DMS53 (cell line): ENCODE measurements around the gene SUGCT.
A peak's percentile ranks its signal among the peaks of the same experiment; 100 is the strongest.

Source experiments
- DNase-seq: peaks from one replicate; lab custom pipeline; 2025; lab: John Stamatoyannopoulos, UW

Gene SUGCT

DNA sequence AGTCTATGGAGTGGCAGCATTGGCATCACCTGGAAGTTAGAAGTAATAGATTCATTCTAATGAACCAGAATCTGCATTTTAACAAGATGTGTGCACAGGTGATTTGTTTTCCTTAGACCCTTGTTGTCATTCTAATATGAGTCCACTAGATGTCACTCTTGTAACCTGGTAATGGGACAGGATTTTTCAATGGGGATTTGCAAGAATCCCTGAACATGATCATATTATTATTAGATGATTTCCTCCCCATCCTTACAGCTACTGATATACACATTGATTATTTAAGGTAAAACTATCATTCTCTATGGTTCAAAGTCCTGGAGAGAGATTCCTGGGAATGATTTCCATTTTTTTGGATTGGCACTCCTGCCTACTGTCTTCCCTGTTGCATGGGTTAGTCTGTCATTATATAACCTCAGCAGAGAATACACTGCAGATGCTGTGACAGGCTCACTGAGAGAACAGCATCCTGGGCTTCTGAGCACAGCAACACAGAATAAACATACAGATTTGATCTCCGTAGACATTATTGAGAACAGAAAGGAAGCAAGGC, 194.9 kb downstream of the SUGCT start:
- DNase-seq, result peak; percentile 77

DNA sequence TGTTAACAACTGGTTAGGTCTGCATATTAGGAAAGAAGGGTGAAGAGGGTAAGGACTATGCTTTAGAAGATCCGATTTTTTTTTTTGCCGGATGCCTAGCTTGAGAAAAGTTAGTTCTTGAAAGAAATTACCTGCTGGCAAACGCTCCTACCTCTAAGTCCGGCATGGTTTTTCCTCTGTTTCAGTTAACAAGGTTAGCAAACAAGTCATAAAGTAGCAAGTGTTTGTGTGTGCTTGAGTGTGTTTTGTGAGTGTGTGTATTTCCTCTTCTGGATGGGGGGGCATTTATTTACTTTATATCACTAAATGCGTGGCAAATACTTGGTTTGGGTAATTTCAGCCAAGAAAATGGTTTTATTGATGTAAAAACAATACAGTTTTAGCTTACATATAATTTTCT, 195.6 kb downstream of the SUGCT start:
- peak; percentile 65 for DNase-seq

DNA sequence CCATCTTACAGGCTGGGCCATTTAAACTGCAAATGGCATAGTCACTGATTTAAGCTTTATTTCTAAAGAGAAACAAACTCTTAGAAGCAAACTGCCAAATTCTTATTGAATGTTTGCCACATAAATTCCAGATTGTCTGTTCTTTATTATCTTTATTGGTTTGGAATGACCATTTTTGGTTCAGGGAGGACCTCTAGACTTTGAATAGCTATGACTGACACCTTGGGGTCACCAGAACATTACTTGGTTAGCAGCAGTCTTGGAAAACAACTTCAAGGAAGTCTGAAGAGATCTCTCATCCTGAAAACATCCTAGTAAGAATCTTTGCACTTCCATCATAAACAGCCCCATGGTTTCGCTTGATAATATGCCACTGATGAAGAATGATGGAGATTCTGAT, 197.1 kb downstream of the SUGCT start:
- DNase-seq, result no peak

GRCh38 chr7:40332516-40332915, 197.7 kb downstream of the SUGCT start:
- no peak for DNase-seq

DNA sequence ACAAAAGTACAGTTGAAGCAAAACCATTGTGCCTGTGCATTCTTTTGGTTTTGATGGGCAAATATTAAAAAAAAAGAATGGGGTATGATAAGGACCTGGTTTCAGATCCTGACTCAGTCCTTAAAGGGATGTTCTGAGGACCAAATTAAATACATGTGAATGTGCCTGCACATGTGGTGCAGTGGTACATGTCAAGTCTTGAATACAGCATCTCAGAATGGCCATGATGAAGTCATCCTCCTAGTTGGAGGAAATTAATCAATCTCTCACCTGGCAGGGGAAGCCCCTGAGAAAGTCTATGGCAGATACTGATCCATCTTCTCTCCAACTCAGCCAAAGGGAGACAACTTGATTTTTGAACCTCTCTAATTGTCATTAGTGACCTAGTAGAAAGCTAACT, 207.0 kb downstream of the SUGCT start:
- DNase-seq, result no peak

- DNase-seq, result no peak
Observed at GRCh38 chr7:40346554-40346953, 211.7 kb downstream of the SUGCT start.

DNA sequence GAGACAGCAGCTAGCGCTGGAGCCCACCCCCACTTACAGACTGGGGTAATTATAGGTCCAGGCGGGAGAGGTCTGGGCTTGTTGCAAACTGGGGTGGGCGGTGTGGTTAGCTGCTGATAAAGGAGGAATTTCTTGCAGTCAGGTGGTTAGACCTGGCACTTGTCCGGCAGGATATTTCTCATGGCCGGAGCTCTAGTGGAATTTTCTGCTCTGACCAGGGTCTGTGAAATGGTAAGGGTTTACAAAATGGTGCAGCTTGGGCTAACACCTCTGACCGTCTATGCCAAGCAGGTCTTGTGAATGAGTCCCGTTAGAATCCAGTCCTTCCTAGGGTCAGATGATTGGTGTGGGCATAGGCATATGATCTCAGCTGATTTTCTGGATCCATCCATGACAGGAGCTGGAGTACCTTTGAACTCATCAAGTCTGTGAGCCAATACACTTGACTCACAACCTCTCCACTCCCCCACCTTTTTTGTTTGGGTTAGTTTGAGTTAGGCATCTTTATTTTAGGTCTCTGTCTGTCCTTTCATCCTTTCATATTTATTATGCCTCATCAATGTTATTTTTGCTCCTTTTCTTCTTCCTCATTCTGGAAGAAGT, 213.4 kb downstream of the SUGCT start:
- DNase-seq, result no peak

DNA sequence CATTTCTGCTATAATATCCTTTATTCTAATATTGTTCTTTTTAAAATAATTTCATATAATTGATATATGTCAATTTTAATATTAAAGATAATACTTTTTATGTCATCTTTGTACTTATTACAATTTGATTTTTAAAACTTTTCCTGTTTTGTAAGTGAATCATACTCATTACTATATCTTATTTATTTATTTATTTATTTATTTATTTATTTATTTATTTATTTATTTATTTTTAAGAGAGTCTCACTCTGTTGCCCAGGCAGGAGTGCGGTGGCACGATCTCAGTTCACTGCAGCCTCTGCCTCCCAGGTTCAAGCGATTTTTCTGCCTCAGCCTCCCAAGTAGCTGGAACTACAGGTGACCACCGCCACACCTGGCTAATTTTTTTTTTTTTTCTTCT, 215.3 kb downstream of the SUGCT start:
- DNase-seq, result no peak

- DNase-seq, result no peak
Observed at GRCh38 chr7:40354711-40355110, 219.9 kb downstream of the SUGCT start.

GRCh38 chr7:40356312-40356711, 221.5 kb downstream of the SUGCT start:
- no peak for DNase-seq

DNA sequence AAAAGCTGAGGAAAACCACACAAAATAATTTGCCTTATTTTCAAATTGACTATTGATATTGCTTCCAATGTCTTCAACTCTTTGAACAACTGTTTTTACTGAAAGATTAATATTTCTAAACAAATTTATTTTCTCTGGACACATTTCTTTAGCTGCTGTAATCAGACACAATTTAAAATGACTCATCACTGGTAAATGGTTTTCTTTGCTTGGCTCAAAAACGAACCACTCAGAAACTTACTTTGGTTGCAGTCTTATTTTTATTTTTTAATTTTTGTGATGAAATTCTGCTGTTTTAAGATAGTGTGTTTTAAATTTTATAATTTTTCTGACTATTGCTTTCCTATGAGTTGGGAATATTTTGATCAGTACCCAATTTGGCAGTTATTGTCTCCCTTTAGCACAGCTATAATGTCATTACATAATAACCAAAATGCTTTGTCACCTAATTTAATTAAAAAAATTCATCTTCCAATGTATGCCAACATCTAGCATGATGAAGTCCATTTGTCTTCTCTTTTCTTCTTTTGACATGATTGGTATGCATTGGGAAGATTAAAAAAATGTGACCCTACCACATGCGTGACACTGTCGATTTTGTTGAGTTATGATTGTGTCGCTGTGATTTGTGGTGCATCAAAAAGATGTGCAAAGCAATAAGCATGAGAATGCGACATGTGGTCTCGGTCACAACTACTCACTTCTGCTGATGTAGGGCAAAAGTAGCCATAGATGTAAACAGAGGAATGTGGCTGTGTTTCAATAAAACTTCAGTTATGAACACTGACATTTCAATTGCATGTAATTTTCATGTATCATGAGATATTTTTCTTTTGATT, 222.3 kb downstream of the SUGCT start:
- DNase-seq, result no peak

DNA sequence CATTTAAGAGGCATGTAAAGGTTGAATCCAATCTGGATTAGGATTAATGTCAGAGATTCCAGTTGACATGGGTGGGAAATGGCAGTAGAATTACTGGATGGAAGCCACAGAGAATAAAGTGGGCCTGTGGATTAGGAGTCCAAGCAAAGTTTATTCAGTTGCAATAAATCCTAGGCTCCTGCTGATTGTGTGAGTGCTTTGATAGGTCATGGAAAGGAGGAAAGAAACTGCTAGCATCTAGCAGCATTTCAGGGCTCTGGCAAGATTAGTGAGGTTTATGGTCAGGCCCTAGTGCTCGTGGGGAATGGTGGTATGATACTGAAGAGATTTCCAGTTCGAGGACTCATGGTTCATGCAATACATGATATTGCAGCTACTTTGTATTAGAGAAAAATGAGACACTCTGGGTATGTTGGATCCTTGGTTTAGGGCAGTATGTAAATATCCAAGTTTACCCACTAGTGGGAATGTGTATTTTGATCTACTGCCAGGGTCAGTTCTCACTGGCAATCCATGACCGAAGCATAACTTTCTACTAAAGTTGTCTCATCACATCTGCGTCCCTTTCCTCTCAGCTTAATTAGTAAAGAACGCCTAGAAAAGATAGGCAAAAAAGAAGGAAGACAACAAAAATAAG, 235.0 kb downstream of the SUGCT start:
- DNase-seq, result no peak

DNA sequence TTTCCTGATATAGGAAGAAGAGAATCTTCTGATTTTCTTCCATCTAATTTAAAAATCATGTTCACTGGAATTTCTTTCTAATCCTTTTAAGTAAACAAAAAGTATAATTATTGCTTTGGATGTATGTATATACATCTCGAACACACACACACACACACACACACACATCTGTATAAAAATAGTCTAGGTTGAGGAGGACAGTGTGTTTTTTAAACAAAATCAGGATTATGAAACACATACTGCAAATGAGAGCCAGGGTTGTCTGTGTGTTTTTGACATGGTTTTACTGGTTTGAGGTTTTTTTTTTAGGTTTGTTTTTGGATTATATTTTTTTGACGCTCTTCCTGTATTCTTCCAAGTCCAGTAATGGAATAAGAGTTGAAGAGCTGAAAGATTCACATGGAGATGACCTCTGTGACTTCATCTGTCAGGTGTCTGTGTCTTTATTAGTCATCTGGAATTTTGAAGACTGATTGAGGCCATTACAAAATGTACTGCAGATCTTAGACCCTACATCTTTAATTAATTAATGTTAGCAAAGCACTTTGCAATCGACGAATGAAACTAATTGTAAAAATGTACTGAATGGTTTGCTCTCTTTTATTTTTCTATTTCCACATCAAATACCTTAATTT, 237.1 kb downstream of the SUGCT start:
- DNase-seq, result no peak

- no peak for DNase-seq
Observed at GRCh38 chr7:40374575-40374974, 239.8 kb downstream of the SUGCT start.

DNA sequence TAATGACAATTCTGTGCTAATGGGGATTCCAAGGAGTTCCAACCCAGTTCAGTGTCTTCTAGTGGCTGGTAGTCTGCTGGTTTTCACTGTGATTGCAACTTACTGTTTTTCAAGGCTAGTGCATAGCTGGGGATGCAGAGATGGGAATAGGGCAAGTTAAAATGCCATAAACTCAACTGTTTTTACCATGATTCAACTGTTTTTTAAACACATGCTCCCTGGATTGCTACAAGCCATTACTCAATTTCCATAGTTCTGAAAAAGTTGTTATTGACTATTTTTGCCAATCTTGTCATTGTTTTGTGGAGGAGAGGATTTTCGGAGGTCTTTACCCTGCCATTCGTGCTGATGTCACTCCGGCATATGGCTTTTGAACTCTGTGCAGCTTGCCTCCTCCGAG, 245.3 kb downstream of the SUGCT start:
- DNase-seq, result no peak

- DNase-seq, result no peak
Observed at GRCh38 chr7:40382145-40382544, 247.3 kb downstream of the SUGCT start.

DNA sequence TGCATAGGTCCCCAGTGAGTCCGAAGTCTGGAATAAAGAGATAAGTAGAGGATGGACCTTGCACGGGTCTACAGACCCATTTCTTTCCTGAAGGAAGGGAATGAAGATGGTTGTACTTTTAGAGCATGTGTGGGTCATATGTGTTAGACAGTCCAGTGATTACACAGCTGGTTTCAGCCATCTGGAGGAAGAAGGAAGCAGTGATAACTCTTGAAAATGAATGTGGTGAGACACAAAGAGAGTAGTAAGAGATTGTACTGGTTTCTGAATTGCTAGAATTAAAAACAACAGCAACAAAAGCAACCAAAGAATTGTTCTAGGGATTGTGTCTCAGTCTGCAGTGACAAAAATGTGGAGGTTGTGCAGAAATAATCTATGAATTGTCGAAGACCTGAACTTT, 258.9 kb downstream of the SUGCT start:
- DNase-seq, result no peak

- no peak for DNase-seq
Observed at GRCh38 chr7:40394400-40394799, 259.6 kb downstream of the SUGCT start.

DNA sequence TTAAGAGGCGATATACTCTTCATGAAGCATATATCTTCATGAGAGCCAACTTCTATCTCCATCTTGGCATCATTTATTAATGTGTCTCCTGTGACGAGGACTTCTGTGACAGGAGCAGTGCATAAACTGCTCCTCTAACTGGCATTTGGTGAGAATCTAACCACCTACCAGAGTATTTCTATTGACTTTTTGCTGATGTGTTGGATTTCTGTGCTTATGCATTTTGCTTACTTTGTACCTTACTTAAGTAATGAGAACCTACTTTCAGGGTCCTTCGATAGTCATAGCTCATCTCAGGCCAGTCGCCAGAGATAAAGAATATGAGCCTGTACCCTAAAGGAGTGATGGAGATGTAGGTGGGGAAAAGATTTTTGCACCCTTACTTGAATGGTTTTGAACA, 265.7 kb downstream of the SUGCT start:
- DNase-seq, result no peak

GRCh38 chr7:40401406-40401805, 266.6 kb downstream of the SUGCT start:
- no peak for DNase-seq

DNA sequence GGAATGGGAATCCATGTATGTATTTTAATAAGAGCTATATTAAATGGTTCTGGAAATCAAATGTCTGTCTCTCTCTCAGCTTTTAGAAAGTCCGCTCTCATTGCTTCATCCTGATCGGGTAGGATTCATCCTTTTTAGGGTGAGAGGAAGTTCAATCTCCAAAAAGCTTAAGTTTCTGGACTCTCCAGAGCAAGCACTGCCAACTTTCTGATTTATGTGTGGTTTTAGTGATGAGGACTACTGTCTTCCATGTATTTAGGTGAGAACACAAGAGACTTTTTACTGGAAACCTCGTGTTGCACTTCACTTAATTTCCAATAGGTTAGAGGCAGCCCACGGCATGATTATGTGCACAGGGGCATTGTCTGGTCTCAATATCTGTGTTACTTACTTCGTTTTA, 267.9 kb downstream of the SUGCT start:
- no peak for DNase-seq

DNA sequence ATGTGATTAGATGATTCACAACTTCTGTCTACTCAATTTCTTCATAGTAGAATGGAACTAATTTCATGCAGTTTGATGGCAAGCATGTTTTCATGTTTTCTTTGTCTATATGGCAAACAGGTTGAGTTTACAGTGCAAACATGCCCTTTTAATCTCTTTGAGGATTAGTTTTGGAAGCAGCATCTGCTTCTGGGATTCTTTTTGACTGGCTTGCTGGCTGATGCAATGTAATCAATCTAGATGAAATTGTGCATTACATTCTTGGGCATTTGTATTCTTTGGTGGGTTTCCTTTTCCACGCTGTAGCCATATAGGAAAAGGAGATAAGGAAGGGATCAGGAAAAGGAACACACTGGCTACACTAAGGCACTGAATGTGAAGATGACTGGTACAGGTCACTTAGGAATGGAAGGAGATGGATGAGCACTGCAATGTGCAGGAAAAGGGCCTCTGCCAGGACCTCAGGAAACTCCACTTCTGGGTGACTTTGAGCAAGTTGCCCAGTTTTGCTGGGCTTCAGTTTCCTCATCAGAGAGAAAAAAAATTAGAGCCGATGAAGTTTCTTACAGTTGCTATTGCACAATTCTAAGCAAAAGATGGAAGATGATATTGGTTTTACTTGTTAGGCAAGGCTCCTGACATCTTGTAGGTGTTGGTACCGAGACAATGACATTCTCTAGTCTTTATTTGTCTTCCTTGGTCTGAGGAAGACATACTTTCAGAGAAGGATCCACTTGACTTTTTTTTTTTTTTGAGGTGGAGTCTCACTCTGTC, 269.1 kb downstream of the SUGCT start:
- DNase-seq, result peak; percentile 68
